HG03565 (cell line): ENCODE results near the gene RIPOR3.
"Not testable (repeated sequence)": the region's sequence is repeated elsewhere in the genome, so short reads cannot be mapped to it uniquely, and the experiment has no call there.

ENCODE experiments used
- ATAC-seq: cut with Tn5 transposase; IDR thresholded peaks from one replicate; pipeline ENCODE4 v1.9.1; 2021; ENCODE audit warnings: mild to moderate bottlenecking, moderate library complexity; ENCODE audit not compliant: unreplicated experiment

RIPOR3 gene

GRCh38 chr20:50610212-50610718 is 81.1 kb downstream of the RIPOR3 start:
- no peak for ATAC-seq

- no peak for ATAC-seq
Observed at GRCh38 chr20:50609438-50609989, 81.8 kb downstream of the RIPOR3 start.

GRCh38 chr20:50608750-50609104 is 82.6 kb downstream of the RIPOR3 start:
- no peak for ATAC-seq

- no peak for ATAC-seq
Observed at GRCh38 chr20:50607850-50608749, 83.2 kb downstream of the RIPOR3 start.

GRCh38 chr20:50607436-50607835 is 83.9 kb downstream of the RIPOR3 start:
- ATAC-seq = no peak

GRCh38 chr20:50605136-50605535 is 86.2 kb downstream of the RIPOR3 start:
- ATAC-seq = no peak

GRCh38 chr20:50604451-50604850 is 86.9 kb downstream of the RIPOR3 start:
- ATAC-seq = no peak

- ATAC-seq = no peak
Observed at GRCh38 chr20:50602432-50603088, 88.8 kb downstream of the RIPOR3 start.

- ATAC-seq = no peak
Observed at GRCh38 chr20:50601511-50602431, 89.6 kb downstream of the RIPOR3 start.

- no peak for ATAC-seq
Observed at GRCh38 chr20:50600281-50600895, 91.0 kb downstream of the RIPOR3 start.

- ATAC-seq = not testable (repeated sequence)
Observed at GRCh38 chr20:50598768-50599167, 92.6 kb downstream of the RIPOR3 start.

- ATAC-seq = no peak
Observed at GRCh38 chr20:50598074-50598473, 93.3 kb downstream of the RIPOR3 start.

- no peak for ATAC-seq
Observed at GRCh38 chr20:50597406-50597969, 93.9 kb downstream of the RIPOR3 start.

GRCh38 chr20:50596694-50597021 is 94.7 kb downstream of the RIPOR3 start:
- no peak for ATAC-seq

GRCh38 chr20:50595988-50596693 is 95.2 kb downstream of the RIPOR3 start:
- ATAC-seq = no peak

- no peak for ATAC-seq
Observed at GRCh38 chr20:50595433-50595895, 95.9 kb downstream of the RIPOR3 start.

- ATAC-seq = no peak
Observed at GRCh38 chr20:50594591-50595432, 96.5 kb downstream of the RIPOR3 start.

- ATAC-seq = no peak
Observed at GRCh38 chr20:50594231-50594590, 97.1 kb downstream of the RIPOR3 start.

GRCh38 chr20:50593005-50593335 is 98.4 kb downstream of the RIPOR3 start:
- no peak for ATAC-seq
